ENCODE measurements around the gene IFNA10.

DNA sequence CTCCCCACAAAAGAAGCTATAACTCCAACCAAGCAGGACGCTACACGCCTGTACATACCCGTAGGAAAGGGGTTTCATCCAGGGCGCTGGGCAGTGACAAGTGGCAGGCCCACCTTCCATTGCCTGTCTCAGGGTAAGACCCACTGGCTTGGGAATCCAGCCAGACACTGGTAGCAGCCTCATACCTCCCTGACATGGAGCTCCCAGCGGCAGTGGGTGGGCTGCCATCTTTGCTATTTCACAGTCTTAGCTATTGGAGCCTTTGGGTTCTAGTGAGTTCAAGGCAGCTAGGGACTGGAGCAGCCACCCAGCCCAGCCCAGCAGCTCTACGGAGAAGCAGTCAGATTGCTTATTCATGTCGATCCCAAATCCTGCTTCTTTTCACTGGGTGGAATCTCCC, 3.4 kb upstream of the IFNA10 start:
- no peak for TF ChIP-seq CTCF (IDR thresholded peaks at IDR 0.05; ENCODE audit: control extremely low read depth in 1 of 3, insufficient read depth in 1 of 3, low read depth in 1 of 3, low read length in 3 of 3)
- TF ChIP-seq ATF3 (IDR thresholded peaks at IDR 0.05; ENCODE audit: insufficient read depth, low read depth, low read length): no peak
- TF ChIP-seq POLR2A (IDR thresholded peaks at IDR 0.05; ENCODE audit: control extremely low read depth in 1 of 2, low read depth in 2 of 2, low read length in 2 of 2): no peak
- TF ChIP-seq CHD1 (IDR thresholded peaks at IDR 0.05; ENCODE audit: low read depth, low read length): no peak
- TF ChIP-seq, protein P1, sequence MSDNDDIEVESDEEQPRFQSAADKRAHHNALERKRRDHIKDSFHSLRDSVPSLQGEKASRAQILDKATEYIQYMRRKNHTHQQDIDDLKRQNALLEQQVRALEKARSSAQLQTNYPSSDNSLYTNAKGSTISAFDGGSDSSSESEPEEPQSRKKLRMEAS (IDR thresholded peaks at IDR 0.05): no peak
- no peak for TF ChIP-seq GTF2F1 (IDR thresholded peaks at IDR 0.05; ENCODE audit: borderline replicate concordance, low read depth, low read length)
- no peak for TF ChIP-seq HDAC2 (IDR thresholded peaks at IDR 0.05; ENCODE audit: borderline replicate concordance in 1 of 2, low read depth in 2 of 2, low read length in 2 of 2)
- no peak for TF ChIP-seq SP1 (IDR thresholded peaks at IDR 0.05; ENCODE audit: low read depth, low read length)
- TF ChIP-seq TEAD4 (IDR thresholded peaks at IDR 0.05; ENCODE audit: low read depth, low read length): no peak

Data from H1 (cell line).